Suppressor macrophage (primary cell): Measurements from ENCODE around the gene COL6A3.
"Not testable (repeated sequence)": the region's sequence is repeated elsewhere in the genome, so short reads cannot be mapped to it uniquely, and the experiment has no call there.

Source experiments
- DNase-seq, 4 experiments: peaks; one replicate each; pipeline ENCODE4 v3.0.0-alpha.2; 2020 to 2022

Gene COL6A3

DNA sequence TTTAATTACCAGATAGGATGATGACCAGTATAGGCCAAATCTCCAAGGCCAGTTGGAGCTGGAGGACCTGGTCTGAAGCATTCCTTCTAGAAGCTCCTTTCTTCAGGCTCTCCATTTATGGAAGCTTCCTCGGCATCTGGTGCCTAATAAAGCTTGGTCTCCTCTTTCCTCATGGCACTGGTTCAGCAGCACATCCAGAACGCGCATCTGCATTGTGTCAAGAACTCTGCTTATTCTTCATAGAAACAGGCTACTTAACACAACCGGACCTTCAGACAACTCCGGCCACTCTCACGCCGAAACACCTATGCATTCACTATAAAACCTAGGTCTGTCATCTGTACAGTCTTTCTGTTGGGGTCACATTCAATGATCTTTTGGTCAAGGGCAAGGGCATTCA lies 99.8 kb downstream of the COL6A3 start:
- no peak for DNase-seq

- DNase-seq: no peak
Observed at GRCh38 chr2:237312021-237312755, 101.8 kb downstream of the COL6A3 start.

GRCh38 chr2:237310515-237311114 lies 103.3 kb downstream of the COL6A3 start:
- DNase-seq: no peak

- peak in 2 of 4 experiments; percentile 29 to 43 for DNase-seq
Observed at GRCh38 chr2:237309416-237309815, 104.5 kb downstream of the COL6A3 start.

- DNase-seq: no peak
Observed at GRCh38 chr2:237309011-237309410, 105.0 kb downstream of the COL6A3 start.

DNA sequence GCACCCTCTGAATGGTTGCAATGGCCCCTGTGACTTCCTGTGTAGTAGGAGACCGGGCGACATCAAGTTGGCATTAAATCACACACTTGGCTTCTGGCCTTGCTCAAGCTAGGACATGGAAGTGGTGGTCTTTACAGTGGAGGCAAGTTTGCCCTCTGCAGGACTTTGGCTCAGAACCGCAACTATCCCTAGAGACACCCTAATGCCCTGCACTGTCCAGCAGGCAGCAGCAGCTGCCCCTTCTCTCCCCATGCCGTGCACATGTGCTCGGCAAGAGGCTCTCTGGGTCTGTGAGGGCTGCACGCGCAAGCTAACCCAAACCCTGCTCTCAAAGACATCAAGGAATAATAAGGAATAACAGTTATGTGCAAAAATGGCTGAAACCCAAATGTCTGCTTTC lies 106.5 kb downstream of the COL6A3 start:
- peak in 3 of 4 experiments; percentile 8 to 35 (median 23) for DNase-seq

- no peak for DNase-seq
Observed at GRCh38 chr2:237306787-237307170, 107.2 kb downstream of the COL6A3 start.

- DNase-seq: no peak
Observed at GRCh38 chr2:237306083-237306786, 107.7 kb downstream of the COL6A3 start.

- no peak for DNase-seq
Observed at GRCh38 chr2:237305579-237305978, 108.4 kb downstream of the COL6A3 start.

DNA sequence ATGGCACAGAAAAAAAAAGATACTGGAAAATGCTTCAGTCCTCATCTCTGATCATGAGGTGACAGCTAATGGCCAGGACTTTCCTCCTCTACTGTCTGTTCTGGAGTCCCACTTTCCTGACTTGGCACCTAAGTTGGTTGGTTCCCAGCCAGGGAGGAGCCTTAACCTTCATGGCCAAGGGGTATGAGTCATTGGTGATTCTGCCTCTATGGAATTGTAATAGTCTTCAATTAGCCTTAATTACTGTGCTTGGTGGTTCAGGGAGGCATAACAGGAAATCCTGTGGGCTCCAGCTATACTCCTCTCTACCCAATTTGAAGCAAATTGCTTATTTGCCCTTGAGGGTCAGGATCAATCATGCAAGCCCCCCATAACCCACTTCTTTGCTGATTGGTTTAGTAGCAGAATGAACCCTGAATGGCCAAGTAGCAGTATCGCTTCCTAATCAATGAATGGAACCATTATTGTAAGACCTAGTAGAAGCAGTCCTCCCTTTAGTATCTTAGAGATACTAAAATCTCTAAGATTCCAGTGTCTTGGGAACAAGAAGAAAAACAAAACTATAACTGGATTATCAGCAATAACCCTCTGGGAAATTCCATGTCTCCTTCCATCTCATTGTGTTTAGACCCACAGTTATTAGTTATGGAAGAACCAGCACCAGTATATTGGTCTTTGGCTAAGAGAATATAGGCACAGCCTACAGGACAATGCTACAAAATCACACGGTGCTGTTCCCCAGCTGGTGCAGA lies 109.0 kb downstream of the COL6A3 start:
- DNase-seq: no peak

- not testable (repeated sequence) for DNase-seq
Observed at GRCh38 chr2:237303244-237303643, 110.7 kb downstream of the COL6A3 start.

DNA sequence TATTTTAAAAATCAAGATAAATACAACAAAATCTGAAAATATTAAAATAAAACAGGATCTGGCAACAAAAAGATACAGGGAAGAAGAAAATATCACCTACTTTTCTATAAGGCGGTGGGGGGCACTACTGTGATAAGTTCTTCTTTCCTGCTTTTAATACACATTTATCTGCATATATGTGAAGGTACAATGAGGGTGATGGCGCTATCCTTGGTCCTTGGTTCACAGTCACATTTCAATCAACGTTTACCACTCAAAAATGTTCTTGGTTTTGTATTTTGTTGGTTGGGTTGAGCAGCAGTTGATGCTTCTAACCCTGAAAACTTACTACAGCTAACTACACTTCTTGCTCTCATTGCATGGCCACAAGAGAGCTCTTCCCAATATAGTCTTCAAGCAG lies 112.4 kb downstream of the COL6A3 start:
- no peak for DNase-seq

DNA sequence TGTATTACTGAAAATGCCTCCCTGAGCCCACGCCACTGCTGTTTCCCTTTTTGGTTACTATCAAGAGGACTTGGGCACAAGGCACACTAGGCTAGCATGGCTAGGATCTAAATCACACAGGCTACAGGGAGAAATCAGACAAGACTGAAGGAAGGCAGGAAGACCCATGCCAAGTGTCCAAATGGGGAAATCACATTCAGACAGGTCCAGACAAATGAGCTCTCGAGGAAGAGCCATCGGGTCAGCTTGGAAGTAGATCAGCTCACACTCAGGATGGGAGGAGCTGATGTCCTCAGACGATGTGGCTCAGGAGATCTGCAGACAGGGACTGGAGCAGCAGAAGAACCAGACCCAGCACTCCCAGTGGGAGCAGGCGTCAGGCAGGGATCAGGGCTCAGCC lies 113.2 kb downstream of the COL6A3 start:
- DNase-seq: no peak

- no peak for DNase-seq
Observed at GRCh38 chr2:237299906-237300305, 114.1 kb downstream of the COL6A3 start.

DNA sequence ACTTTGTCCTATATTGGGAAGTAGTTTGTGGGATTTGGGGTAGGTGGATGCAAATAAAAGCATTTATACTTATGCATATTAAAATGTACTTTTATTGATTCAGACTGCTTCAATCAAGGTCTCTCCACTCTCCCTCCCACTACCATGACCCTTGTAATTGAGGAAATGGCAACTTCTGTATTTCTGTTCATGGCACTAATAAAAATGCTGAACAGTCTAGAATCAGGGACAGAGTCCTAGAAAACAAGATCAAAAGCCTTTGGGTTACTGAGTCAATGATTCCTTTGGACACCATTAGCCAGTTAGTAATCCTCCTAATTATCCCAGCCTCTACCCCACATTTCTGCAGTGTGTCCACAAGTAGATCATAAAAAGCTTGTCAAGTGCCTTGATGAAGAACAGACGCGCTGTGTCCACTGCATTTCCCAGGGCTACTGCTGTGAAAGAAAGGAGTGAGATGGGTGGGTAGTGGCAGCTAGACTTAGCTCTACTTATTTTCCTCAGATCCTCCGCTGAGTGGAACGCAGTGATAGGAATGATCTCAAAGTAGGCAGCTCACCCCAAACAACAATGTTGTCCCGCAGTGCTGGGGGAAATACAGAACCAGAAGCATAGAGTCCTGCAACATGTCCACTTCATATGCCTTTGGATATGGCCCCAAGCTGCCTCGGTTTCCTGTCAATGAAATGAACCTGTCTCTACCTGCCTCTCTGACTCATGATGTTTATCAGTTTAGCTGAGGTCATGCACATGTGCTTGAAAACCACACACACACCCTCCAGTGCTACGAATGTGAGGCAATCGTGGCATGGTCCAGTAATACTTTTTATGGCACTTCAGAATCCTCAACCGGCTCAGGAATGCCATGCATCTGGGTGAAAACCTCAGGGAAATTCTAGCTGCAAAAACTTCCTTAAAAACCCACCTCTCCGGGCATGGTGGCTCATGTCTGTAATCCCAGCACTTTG lies 115.5 kb downstream of the COL6A3 start:
- peak; percentile 19 to 71 (median 50) for DNase-seq

DNA sequence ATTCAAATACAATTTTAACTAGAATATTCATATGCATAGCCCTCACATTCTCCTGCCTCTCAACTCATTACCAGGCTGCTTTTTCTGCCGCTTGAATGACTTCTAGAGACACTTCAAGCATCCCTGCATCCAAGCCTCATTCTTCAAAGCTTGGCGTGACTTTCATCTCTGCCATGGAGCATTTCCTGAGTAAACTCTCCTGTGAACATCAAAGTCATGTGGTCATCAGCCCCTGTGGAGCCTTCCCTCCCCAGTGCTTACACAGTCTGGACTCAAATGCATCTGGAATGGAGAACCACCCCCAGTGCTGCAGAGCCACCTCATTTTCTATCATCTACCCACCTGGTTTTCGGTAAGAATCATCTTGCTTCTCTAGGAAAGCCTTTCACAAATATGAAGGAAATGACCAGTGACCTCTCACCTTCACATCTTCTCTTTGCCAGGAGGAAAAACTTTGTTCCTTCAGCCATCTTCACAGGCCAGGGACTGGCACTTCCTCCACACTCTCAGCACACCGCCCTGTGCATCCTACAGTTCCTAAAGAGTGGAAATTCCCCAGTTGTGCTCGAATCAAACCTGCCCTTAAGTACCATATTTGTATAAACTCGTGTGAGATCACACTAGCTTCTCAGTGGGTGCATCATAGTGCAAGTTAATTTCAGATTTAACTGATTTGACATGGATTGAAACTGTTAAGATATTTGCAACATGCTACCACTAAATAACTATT lies 116.4 kb downstream of the COL6A3 start:
- DNase-seq: peak; percentile 15 to 42 (median 38)

- no peak for DNase-seq
Observed at GRCh38 chr2:237296756-237297155, 117.2 kb downstream of the COL6A3 start.

- no peak for DNase-seq
Observed at GRCh38 chr2:237295889-237296480, 118.0 kb downstream of the COL6A3 start.

DNA sequence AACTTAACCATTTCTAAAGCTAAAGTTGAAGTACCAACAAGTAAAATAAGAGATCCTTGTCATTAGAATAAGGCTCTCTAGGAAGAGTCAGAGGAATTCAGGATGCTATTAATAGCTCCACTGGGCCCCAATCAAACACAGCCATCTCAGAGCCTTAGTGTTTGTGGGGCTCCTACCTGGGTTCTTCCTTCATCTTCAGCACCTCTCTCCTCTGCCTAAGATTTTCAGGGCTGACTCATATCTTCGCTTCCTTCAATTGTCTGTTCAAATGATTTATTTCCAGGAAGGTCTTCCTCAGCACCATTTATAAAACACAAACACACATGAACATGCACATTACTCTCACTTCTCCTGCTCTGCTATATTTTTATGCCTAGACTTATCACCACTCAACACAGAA lies 119.5 kb downstream of the COL6A3 start:
- no peak for DNase-seq

GRCh38 chr2:237293978-237294377 lies 120.0 kb downstream of the COL6A3 start:
- DNase-seq: no peak
